NK-92 treated with Interleukin-12 subunit alpha and Interleukin-12 subunit beta, amount 100 ng/mL, for 24 hours (cell line): ENCODE results near the gene MPC1.
"Not testable (repeated sequence)": the region's sequence is repeated elsewhere in the genome, so short reads cannot be mapped to it uniquely, and the experiment has no call there.

Experiments
- DNase-seq: peaks from one replicate; lab custom pipeline; 2025; lab: John Stamatoyannopoulos, UW

Gene MPC1

GRCh38 chr6:166381381-166381732 is 1.4 kb downstream of the MPC1 start:
- DNase-seq, result no peak

DNA sequence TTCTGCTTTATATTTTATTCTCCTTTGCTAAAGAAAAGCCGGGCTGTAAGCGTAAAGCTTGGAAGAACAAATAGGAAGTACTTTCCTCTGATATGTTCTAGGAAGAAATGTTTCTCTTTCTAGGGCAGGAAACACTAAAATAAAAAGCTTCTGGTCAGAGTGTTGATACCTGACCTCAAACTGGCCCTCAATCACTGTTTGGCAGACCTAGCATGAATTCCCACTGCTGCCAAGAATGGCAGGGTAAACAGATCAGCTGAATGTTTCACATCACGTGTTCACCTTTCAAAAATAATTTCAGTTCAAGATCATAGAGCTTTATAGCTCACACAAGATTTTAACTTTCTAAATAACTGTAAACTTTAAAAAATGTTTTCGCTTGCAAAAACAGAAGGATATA is 2.9 kb downstream of the MPC1 start:
- no peak for DNase-seq

- DNase-seq, result no peak
Observed at GRCh38 chr6:166379103-166379586, 3.6 kb downstream of the MPC1 start.

DNA sequence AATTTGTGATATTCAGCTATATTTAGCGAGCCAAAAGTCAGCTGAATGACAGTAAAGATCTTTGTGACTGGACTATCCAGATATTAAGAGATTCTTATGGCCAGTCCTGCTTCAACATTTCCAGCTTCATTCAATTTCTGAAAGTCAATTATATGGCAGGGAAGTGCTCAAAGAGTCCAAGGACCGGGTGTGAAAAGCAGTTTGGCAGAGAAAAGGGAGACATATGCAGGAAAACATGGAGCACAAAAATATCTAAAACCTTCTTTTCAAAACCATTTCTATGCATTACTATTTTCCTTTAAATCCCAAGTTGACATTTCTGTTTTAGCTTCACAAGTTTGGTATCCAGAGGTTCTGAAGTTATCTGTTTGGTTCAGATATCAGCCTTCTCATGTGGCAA is 5.0 kb downstream of the MPC1 start:
- no peak for DNase-seq

GRCh38 chr6:166375013-166375412 is 7.7 kb downstream of the MPC1 start:
- DNase-seq, result no peak

DNA sequence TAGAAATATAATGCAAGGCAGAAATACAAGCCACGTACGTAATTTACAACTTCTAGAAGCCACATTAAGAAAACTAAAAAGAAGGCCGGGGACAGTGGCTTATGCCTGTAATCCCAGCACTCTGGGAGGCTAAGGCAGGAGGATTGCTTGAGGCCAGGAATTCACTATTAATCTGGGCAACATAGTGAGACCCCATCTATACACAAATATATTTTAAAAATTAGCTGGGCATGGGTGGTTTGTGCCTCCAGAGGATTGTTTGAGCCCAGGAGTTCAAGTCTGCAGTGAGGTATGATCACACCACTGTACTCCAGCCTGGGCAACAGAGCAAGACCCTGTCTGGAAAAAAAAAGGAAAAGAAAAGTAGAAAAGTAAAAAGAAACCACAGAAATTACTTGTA is 12.3 kb downstream of the MPC1 start:
- DNase-seq, result no peak

GRCh38 chr6:166369782-166370181 is 13.0 kb downstream of the MPC1 start:
- no peak for DNase-seq

DNA sequence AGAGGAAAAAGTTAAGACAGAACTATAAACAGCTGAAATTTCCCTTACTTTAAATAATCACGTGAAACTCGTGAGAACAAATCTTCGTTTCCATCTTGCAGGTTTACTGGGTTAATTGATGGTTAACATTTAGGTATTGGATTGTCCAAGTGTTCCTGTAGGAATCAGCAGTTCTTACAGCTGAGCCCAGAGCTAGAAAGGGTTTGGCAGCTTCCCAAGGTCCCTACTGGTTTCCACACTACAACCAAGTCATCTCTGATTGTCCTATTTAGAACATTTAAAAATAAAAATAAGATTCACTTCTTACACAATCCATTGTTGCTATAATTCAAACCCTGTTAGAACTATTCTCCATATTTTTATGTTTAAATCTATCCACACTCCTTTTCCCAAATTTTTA is 15.8 kb downstream of the MPC1 start:
- DNase-seq, result no peak

GRCh38 chr6:166365806-166366205 is 16.9 kb downstream of the MPC1 start:
- no peak for DNase-seq

- no peak for DNase-seq
Observed at GRCh38 chr6:166365221-166365620, 17.5 kb downstream of the MPC1 start.

GRCh38 chr6:166364456-166364855 is 18.3 kb downstream of the MPC1 start:
- DNase-seq, result no peak

GRCh38 chr6:166362427-166362826 is 20.3 kb downstream of the MPC1 start:
- DNase-seq, result not testable (repeated sequence)

GRCh38 chr6:166361077-166361429 is 21.7 kb downstream of the MPC1 start:
- DNase-seq, result no peak

DNA sequence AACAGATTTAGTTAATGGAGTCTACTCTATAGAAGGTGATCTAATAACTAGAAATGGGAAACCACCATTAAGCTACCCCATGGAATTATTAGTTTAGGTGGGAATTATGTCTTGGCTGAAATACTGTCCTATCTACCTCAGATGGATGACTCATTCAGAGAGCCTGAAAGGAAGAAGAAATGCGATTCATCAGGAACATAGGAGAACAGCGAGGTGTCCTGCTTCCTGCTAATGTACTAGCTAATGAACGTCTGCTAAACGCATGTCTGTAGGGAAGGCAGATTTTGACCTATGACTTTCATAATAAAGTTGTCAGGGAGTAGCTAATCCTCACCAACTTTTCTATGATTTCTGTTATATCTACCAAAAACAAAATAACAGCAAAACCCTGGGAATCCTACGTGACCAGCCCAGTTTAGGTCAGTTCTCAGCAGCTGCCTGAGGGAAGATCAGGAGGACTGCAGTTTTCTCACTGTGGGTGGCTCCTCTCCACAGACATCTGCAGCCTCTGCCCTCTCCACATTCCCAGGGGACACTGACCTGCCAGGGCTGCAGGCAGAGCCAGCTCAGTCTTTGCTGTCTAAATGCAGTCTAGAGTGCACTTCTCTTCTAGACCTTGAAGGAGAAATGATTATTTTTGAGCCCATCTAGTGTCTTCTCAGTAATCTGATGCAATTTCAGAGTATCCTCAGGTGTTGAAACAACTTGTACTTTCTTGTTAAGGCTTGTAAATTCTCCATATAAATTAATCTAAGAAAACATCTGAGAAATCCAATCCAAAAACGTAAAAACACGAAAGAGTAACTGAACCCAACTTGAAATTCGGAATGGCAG is 22.3 kb downstream of the MPC1 start:
- DNase-seq, result no peak

- no peak for DNase-seq
Observed at GRCh38 chr6:166355552-166355951, 27.2 kb downstream of the MPC1 start.

DNA sequence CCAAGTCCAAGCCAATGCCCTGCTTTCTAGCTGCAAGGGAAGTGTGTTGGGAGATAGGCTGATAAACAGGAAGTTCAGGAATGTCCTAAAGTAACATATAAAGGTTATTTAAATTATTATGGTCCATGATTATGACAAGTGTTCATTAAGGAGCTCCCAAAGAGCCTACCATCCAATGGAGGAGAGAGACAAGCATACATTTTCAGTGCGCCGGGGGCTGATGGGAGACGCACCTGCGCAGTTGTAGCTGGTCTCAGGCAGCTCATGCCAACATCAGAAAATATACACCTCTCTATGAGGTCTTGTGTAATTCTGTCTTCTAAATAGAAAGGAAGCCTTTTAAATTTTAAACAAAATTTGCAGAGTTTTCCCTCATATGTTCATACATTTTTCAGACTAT is 27.8 kb downstream of the MPC1 start:
- DNase-seq, result no peak

GRCh38 chr6:166354143-166354542 is 28.6 kb downstream of the MPC1 start:
- DNase-seq, result no peak

DNA sequence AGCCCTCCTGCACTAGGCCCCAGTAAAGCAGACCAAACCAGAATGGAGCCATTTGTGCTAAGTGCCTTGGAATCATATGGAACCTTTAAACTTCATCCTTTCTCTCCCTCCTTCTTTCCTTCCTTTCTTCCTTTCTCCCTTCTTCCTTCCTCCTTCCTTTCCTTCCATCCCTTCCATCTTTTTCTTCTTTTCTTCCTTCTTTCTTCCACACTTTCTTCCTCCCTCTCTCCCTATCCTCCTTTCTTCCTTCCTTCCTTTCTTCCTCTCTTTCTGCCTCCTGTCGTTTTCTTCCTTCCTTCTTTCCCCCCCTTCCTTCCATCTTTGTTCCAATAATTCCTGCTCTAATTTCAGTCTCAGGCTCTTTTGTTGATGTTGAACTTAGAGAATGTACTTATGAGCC is 29.2 kb downstream of the MPC1 start:
- no peak for DNase-seq

DNA sequence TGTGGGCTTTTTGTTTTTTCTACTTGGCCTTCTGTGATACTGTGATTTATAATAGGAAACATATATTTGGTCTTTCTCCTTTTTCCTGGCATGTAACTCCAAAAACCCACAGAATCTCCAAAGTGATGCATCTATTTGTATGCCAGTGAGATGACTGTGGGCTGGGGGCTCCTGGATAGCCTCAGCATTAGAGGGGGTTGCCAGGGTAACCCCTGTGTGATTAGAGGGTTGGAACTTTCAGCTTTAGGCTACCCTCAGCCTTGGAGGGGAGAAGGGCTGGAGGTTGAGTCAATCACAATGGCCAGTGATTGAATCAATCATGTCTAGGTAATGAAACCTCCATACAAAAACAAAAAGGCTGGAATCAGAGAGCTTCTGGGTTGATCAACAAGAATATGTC is 29.8 kb downstream of the MPC1 start:
- DNase-seq, result no peak

- no peak for DNase-seq
Observed at GRCh38 chr6:166351715-166352285, 30.9 kb downstream of the MPC1 start.

DNA sequence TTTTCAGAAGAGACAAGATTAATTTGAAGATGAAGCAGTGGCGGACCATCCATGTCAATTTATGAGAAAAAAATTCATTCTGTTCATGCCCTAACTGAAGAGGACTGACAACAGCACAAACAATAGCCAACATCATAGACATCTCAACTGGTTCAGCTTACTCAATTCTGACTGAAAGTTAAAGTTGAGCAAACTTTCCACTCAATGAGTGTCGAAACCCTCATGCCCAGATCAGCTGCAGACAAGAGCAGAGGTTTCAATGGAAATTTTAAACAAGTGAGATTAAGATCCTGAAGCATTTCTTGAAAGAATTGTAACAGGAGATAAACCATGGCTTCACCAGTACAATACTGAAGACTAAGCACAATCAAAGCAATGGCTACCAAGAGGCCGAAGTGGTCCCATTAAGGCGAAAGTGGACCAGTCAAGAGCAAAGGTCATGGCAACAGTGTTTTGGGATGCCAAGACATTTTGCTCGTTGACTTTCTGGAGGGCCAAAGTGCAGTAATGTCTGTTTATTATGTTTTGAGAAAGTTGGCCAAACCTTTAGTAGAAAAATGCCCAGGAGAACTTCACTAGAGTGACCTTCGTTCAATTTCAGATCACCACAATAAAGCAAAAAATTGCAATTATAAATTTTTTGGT is 34.3 kb downstream of the MPC1 start:
- DNase-seq, result no peak

GRCh38 chr6:166346965-166347364 is 35.8 kb downstream of the MPC1 start:
- no peak for DNase-seq

- DNase-seq, result no peak
Observed at GRCh38 chr6:166346449-166346848, 36.3 kb downstream of the MPC1 start.
